ACC112 (cell line): ENCODE data around the gene CLINT1.

ENCODE experiments used
- H2AFZ ChIP-seq: fragments of 200-600 bp; sonication (generic); one replicate; pipeline ENCODE4 v1.6.0; 2017; ENCODE audit warnings: antibody characterized with exemption, low read length; ENCODE audit not compliant: unreplicated experiment
- H3K27ac ChIP-seq: fragments of 200-600 bp; sonication (generic); 2 replicates; pipeline ENCODE4 v1.5.1; 2014; ENCODE audit warnings: low read depth, mild to moderate bottlenecking, antibody characterized with exemption, low read length, moderate library complexity
- H3K27me3 ChIP-seq: fragments of 200-600 bp; sonication (generic); 2 replicates; pipeline ENCODE4 v1.6.1; 2014; ENCODE audit warnings: mild to moderate bottlenecking, antibody characterized with exemption, low read length, moderate library complexity, mixed read lengths; ENCODE audit not compliant: insufficient read depth
- H3K36me3 ChIP-seq: fragments of 200-600 bp; sonication (generic); 2 replicates; pipeline ENCODE4 v1.6.1; 2016; ENCODE audit warnings: mild to moderate bottlenecking, antibody characterized with exemption, low read length, moderate library complexity, mixed read lengths; ENCODE audit not compliant: insufficient read depth
- H3K4me1 ChIP-seq: fragments of 200-600 bp; sonication (generic); one replicate; pipeline ENCODE4 v1.6.1; 2016; ENCODE audit warnings: low read length, mixed read lengths; ENCODE audit not compliant: insufficient read depth, unreplicated experiment, control insufficient read depth
- H3K4me3 ChIP-seq: fragments of 200-600 bp; sonication (generic); 2 replicates; pipeline ENCODE4 v1.5.1; 2014; ENCODE audit warnings: mild to moderate bottlenecking, low read depth, low read length
- H3K79me2 ChIP-seq: fragments of 200-600 bp; sonication (generic); one replicate; pipeline ENCODE4 v1.6.0; 2016; ENCODE audit warnings: low read length; ENCODE audit not compliant: control insufficient read depth, unreplicated experiment, insufficient read depth

CLINT1 gene

GRCh38 chr5:157820593-157821252, 38.2 kb downstream of the CLINT1 start:
- 0 out of 2 replicates have a peak, but pooled peaks cover 7% of the 10 kb centered on the region for H3K36me3 ChIP-seq
- H3K27ac ChIP-seq = no peak overlapping the region
- peaks cover 65% of the 10 kb centered on the region for H3K79me2 ChIP-seq

GRCh38 chr5:157819502-157820115, 39.3 kb downstream of the CLINT1 start:
- H3K4me3 ChIP-seq = no peak overlapping the region
- no peak overlapping the region for H3K27ac ChIP-seq
- no peak overlapping the region for H2AFZ ChIP-seq
- H3K36me3 ChIP-seq = peaks cover 11% of the 10 kb centered on the region; the same call in 1 of the 2 replicates
- H3K27me3 ChIP-seq = no peaks in the 10 kb centered on the region
- H3K4me1 ChIP-seq = peaks cover 27% of the 10 kb centered on the region
- H3K79me2 ChIP-seq = peaks cover 60% of the 10 kb centered on the region

More at GRCh38 chr5:157820593-157821252, 38.2 kb downstream of the CLINT1 start:
- peaks cover 27% of the 10 kb centered on the region for H3K4me1 ChIP-seq
- H2AFZ ChIP-seq = no peak overlapping the region
- no peak overlapping the region for H3K4me3 ChIP-seq
- no peaks in the 10 kb centered on the region for H3K27me3 ChIP-seq

DNA sequence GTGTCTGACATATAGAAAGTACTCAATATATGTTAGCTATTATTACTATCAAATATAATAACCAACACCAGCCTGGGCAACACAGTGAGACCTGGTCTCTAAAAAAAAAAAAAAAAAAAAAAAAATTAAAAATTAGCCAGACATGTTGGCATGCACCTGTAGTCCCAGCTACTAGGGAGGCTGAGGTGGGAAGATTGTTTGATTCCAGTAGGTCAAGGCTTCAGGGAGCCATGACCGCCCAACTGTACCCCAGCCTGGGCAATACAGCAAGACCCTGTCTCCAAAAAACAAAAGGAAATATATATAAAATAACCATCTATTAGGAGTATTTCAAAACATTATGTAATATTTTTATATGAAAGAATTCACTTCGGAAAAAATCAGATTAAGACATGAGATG, 40.6 kb downstream of the CLINT1 start:
- H3K36me3 ChIP-seq = peaks cover 22% of the 10 kb centered on the region
- peaks cover 49% of the 10 kb centered on the region for H3K79me2 ChIP-seq
- H2AFZ ChIP-seq = no peak overlapping the region
- H3K4me1 ChIP-seq = peaks cover 27% of the 10 kb centered on the region
- H3K27me3 ChIP-seq = no peaks in the 10 kb centered on the region
- no peak overlapping the region for H3K4me3 ChIP-seq
- H3K27ac ChIP-seq = no peak overlapping the region

GRCh38 chr5:157817928-157818327, 41.0 kb downstream of the CLINT1 start:
- Histone ChIP-seq H3K36me3 (peaks cover 26% of the 10 kb centered on the region), H3K4me3 (no peak overlapping the region), H3K79me2 (peaks cover 48% of the 10 kb centered on the region), H3K27me3 (no peaks in the 10 kb centered on the region), H2AFZ (no peak overlapping the region), H3K27ac (no peak overlapping the region), H3K4me1 (peaks cover 27% of the 10 kb centered on the region)

- H3K27ac ChIP-seq = peak overlapping the region; percentile 43; the same call in 1 of the 2 replicates
- H3K79me2 ChIP-seq = peaks cover 42% of the 10 kb centered on the region
- H3K27me3 ChIP-seq = no peaks in the 10 kb centered on the region
- peak overlapping the region; percentile 27; the same call in 1 of the 2 replicates for H3K4me3 ChIP-seq
- H3K4me1 ChIP-seq = peaks cover 23% of the 10 kb centered on the region
- peaks cover 31% of the 10 kb centered on the region for H3K36me3 ChIP-seq
- H2AFZ ChIP-seq = no peak overlapping the region
Observed at GRCh38 chr5:157817387-157817702, 41.6 kb downstream of the CLINT1 start.

DNA sequence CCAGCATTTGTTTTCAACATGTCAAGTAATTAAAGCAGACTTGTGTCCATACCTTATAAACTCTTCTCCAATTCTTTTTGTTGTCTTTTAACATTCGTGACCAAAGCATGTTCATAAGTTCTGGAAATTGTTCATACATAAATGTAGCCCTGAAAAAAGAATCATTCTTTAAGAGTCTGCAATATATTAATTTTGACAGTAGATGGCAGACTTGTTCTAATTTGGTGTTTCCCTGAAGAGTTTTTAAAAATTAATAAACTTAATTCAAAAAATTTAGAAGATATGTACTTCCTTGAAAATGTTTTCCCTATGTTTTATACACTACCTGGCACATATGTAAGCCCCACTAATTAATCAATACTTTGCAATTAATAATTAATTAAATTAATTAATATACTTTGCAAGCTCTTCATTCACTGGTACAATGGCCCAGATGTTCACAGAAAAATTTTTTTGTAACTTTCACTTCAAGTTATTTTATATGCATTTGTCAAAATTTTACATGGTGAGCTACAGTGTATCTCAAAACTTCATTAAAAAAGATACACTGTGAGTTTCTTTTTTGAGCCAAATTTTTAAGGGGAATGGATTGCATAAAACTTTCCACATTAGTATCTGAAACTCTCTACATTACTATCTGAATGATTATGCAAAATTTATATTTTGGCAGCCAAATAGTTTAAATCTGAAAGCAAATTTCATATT, 42.1 kb downstream of the CLINT1 start:
- H3K4me1 ChIP-seq = peaks cover 20% of the 10 kb centered on the region
- peak overlapping the region; percentile 43; the same call in 1 of the 2 replicates for H3K27ac ChIP-seq
- peaks cover 31% of the 10 kb centered on the region for H3K36me3 ChIP-seq
- no peak overlapping the region for H2AFZ ChIP-seq
- no peaks in the 10 kb centered on the region for H3K27me3 ChIP-seq
- H3K79me2 ChIP-seq = peaks cover 38% of the 10 kb centered on the region
- peak overlapping the region; percentile 27; the same call in 1 of the 2 replicates for H3K4me3 ChIP-seq

- H3K36me3 ChIP-seq = peaks cover 40% of the 10 kb centered on the region
Observed at GRCh38 chr5:157812086-157812485, 46.9 kb downstream of the CLINT1 start.

DNA sequence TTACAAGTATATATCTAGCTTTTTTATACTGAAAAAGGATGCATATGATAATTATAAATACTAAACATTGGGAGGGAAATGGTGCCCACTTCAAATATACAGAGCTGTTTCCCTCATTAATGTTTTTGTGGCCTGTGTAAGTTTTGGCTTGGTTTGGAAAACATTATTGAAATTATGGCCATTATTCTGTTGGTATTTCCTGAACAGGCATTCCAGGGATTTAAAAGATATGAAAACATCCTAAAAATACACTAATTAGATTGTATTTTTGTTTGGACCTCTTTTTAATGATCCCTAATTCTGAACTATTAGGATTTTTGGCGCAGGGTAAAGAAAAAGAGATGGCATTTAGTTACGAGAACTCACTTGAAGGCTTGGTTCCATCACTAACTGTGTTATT, 50.9 kb downstream of the CLINT1 start:
- no peak overlapping the region for H3K4me3 ChIP-seq
- no peaks in the 10 kb centered on the region for H3K27me3 ChIP-seq
- peaks cover 35% of the 10 kb centered on the region for H3K36me3 ChIP-seq
- no peak overlapping the region for H2AFZ ChIP-seq
- H3K4me1 ChIP-seq = no peaks in the 10 kb centered on the region
- H3K79me2 ChIP-seq = no peaks in the 10 kb centered on the region
- no peak overlapping the region for H3K27ac ChIP-seq

More at GRCh38 chr5:157812086-157812485, 46.9 kb downstream of the CLINT1 start:
- Histone ChIP-seq H3K27me3 (no peaks in the 10 kb centered on the region), H3K4me1 (peaks cover 2% of the 10 kb centered on the region), H3K27ac (no peak overlapping the region), H3K79me2 (no peaks in the 10 kb centered on the region), H3K4me3 (no peak overlapping the region), H2AFZ (no peak overlapping the region)

- Histone ChIP-seq H3K4me1 (no peaks in the 10 kb centered on the region), H3K27me3 (no peaks in the 10 kb centered on the region), H3K36me3 (peaks cover 16% of the 10 kb centered on the region), H2AFZ (no peak overlapping the region), H3K79me2 (no peaks in the 10 kb centered on the region), H3K4me3 (no peak overlapping the region), H3K27ac (no peak overlapping the region)
Observed at GRCh38 chr5:157802736-157803135, 56.2 kb downstream of the CLINT1 start.

DNA sequence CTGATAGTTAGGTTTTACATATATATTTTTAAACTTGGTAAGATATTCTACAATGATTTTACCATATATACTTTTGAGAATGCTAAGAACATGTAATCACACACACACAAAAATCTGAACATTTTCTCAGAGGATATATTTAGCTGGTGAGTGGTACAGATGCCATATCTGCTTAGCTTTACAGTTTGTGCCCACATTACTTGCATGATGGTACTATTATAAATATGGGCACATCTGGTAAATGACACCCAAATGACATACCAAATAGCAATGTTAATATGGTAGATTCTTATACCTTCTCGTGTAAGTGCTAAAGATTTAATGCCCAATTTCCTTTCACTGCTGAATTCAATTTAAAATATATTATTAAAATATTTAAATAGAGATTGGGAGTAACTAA, 58.8 kb downstream of the CLINT1 start:
- Histone ChIP-seq H3K27ac (no peak overlapping the region), H3K27me3 (no peaks in the 10 kb centered on the region), H3K4me3 (no peak overlapping the region), H3K36me3 (peaks cover 8% of the 10 kb centered on the region; the same call in 1 of the 2 replicates), H2AFZ (no peak overlapping the region), H3K79me2 (no peaks in the 10 kb centered on the region), H3K4me1 (no peaks in the 10 kb centered on the region)
